Measurements from ENCODE around the gene SAP130.

The SAP130 gene

DNA sequence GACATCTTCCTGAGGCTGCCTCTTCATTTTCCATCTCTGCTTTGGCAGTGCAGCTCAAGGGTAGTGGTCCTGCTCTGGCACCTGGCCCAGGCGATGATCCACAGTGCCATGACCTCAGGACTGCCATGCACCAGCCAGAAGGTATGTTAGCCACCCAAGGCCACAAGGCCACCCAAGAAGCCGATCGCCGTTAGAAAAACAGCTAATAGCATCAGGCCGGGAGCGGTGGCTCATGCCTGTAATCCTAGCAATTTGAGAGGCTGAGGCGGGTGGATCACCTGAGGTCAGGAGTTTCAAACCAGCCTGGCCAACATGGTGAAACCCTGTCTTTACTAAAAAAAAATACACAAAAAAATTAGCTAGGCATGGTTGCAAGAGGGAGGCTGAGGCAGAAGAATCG is 34.7 kb upstream of the SAP130 start:
- no peak for DNase-seq (ENCODE audit: extremely low read depth, insufficient read length)
- TF ChIP-seq, protein P1, sequence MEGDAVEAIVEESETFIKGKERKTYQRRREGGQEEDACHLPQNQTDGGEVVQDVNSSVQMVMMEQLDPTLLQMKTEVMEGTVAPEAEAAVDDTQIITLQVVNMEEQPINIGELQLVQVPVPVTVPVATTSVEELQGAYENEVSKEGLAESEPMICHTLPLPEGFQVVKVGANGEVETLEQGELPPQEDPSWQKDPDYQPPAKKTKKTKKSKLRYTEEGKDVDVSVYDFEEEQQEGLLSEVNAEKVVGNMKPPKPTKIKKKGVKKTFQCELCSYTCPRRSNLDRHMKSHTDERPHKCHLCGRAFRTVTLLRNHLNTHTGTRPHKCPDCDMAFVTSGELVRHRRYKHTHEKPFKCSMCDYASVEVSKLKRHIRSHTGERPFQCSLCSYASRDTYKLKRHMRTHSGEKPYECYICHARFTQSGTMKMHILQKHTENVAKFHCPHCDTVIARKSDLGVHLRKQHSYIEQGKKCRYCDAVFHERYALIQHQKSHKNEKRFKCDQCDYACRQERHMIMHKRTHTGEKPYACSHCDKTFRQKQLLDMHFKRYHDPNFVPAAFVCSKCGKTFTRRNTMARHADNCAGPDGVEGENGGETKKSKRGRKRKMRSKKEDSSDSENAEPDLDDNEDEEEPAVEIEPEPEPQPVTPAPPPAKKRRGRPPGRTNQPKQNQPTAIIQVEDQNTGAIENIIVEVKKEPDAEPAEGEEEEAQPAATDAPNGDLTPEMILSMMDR (IDR thresholded peaks at IDR 0.05; ENCODE audit: insufficient read depth, low read length, poor library complexity, severe bottlenecking), result no peak
- no peaks in the 10 kb centered on the region for H3K27me3 ChIP-seq (replicated peaks; ENCODE audit: control insufficient read depth, insufficient read depth, low read length)

DNA sequence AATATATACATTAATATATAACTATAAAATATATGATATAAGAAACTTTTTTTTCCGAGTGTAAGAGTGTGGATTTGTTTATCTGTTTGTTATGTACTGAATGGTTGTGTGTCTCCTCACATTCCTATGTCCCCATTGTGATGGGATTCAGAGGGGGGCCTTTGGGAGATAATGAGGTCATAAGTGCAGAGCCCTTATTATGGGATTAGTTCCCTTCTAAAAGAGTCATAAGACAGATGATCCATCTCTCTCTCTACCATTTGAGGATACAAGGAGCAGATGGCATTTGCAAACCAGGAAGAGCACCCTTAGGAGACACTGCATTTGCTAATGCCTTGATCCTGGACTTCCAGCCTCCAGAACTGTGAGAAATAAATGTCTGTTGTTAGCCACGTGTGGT is 30.3 kb upstream of the SAP130 start:
- DNase-seq (ENCODE audit: extremely low read depth, insufficient read length), result no peak
- TF ChIP-seq, protein P1 (IDR thresholded peaks at IDR 0.05; ENCODE audit: insufficient read depth, low read length, poor library complexity, severe bottlenecking), result no peak
- no peaks in the 10 kb centered on the region for H3K36me3 ChIP-seq (ENCODE audit: control insufficient read depth, insufficient read depth, low read length)

More for the DNA sequence above, 34.7 kb upstream of the SAP130 start:
- Histone ChIP-seq H3K4me3 (replicated peaks; ENCODE audit: low read depth, low read length) (no peak overlapping the region), H3K36me3 (ENCODE audit: control insufficient read depth, insufficient read depth, low read length) (no peaks in the 10 kb centered on the region)

DNA sequence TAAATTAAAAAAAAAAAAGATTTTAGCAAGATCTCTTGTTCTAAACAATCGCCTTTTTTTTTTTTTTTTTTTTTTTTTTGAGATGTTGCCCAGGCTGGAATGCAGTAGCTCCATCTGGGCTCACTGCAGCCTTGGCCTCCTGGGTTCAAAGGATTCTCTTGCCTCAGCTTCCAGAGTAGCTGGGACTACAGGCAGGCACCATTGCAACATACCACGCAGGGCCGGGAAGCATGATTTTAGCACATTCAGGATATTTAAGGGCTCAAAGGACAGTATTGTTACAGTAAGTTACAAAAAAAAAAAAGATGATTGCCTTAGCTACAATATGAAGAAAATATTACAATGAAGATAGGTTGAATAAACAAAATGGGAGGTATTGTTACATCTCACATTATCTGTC is 29.5 kb upstream of the SAP130 start:
- Histone ChIP-seq H3K4me3 (replicated peaks; ENCODE audit: low read depth, low read length) (no peak overlapping the region), H3K27me3 (replicated peaks; ENCODE audit: control insufficient read depth, insufficient read depth, low read length) (no peaks in the 10 kb centered on the region), H3K36me3 (ENCODE audit: control insufficient read depth, insufficient read depth, low read length) (no peaks in the 10 kb centered on the region)
- DNase-seq (ENCODE audit: extremely low read depth, insufficient read length), result no peak
- TF ChIP-seq, protein P1 (IDR thresholded peaks at IDR 0.05; ENCODE audit: insufficient read depth, low read length, poor library complexity, severe bottlenecking), result no peak

More for the DNA sequence above, 30.3 kb upstream of the SAP130 start:
- no peak overlapping the region for H3K4me3 ChIP-seq (replicated peaks; ENCODE audit: low read depth, low read length)
- H3K27me3 ChIP-seq (replicated peaks; ENCODE audit: control insufficient read depth, insufficient read depth, low read length), result no peaks in the 10 kb centered on the region

DNA sequence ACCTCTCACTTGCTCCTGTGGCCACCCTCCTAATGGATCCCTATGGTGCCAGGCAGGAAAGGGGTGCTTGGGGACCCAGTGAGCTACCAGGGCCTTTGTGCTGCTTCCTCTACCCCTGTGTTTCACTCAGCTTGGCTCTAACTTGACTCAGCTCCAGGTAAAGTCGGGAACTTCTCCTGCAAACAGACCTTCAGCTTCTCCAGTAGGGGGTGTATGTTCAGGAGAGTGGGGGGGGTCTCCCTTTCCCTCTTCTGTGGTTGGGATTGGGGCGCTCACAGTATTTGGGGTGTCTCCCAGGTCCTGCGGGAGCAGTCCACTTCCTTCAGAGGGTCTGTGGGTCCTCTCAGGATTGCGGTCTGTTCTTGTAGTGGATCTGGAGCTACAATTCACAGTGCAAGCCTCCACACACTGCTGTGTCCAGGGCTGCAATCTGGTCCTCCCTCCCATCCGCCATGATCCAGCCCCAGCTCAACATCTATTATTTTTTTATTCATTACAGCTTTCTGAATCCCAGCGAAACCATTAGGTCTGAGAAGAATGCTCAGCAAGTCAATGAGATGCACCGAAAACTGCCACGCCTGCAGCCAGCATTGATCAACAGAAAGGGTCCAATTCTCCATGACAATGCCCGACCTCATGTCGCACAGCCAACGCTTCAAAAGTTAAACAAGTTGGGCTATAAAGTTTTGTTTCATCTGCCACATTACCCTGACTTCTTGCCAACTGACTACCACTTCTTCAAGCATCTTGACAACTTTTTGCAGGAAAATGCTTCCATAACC is 26.4 kb upstream of the SAP130 start:
- TF ChIP-seq, protein P1 (IDR thresholded peaks at IDR 0.05; ENCODE audit: insufficient read depth, low read length, poor library complexity, severe bottlenecking), result no peak

DNA sequence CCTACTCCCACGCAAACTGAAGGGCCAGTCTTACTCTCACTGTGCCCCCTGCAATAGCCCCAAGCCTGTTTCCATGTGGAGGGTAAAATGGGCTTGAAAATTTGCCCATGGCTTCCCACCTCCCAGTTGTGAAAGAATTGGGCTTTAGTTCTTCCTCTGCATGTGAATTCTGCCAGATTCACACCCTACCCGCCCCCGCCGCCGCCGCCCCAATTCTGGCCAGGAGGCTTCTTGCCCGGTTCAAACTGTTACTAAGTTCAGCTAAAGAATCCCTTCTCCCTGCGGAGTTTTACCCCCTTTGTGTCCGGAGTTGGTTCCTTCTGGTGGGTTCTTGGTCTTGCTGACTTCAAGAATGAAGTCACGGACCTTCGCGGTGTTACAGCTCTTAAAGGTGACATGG is 25.5 kb upstream of the SAP130 start:
- H3K36me3 ChIP-seq (ENCODE audit: control insufficient read depth, insufficient read depth, low read length), result no peaks in the 10 kb centered on the region
- H3K27me3 ChIP-seq (replicated peaks; ENCODE audit: control insufficient read depth, insufficient read depth, low read length), result no peaks in the 10 kb centered on the region
- TF ChIP-seq, protein P1 (IDR thresholded peaks at IDR 0.05; ENCODE audit: insufficient read depth, low read length, poor library complexity, severe bottlenecking), result no peak
- DNase-seq (ENCODE audit: extremely low read depth, insufficient read length), result no peak
- no peak overlapping the region for H3K4me3 ChIP-seq (replicated peaks; ENCODE audit: low read depth, low read length)

More for the DNA sequence above, 26.4 kb upstream of the SAP130 start:
- no peak overlapping the region for H3K4me3 ChIP-seq (replicated peaks; ENCODE audit: low read depth, low read length)
- H3K36me3 ChIP-seq (ENCODE audit: control insufficient read depth, insufficient read depth, low read length), result no peaks in the 10 kb centered on the region
- H3K27me3 ChIP-seq (replicated peaks; ENCODE audit: control insufficient read depth, insufficient read depth, low read length), result no peaks in the 10 kb centered on the region
- DNase-seq (ENCODE audit: extremely low read depth, insufficient read length), result no peak
